Measurements from ENCODE around the gene NSMCE4A. TPM values are rescaled to one million over a fixed set of nuclear protein-coding genes. Genes with fewer than 3 reads are reported as not detected.

NSMCE4A gene
- total RNA-seq, 1 donor from 2014 or later, result 42.4 TPM

DNA sequence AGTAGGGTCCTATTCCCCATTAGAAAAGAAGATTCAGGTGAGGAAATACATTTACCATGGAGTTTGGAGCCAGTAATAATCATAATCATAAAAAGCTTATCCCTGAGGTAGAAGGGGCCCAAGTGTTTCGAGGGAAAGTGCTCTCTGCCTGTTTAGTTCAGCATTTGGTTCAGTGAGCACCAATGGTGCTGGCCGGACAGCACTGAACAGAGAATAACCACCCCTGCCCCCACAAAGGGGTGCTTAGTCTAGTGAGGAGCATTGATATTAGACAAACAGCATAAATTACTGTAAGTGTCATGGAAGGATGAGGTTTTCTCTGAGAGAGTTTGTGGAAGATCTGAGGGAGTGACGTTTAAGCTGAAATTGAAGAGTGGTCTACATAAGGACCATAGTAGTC, 25.6 kb downstream of the NSMCE4A start:
- no peaks in the 10 kb centered on the region for H3K4me1 Mint-ChIP-seq (ENCODE audit: low read depth, unreplicated experiment)
- peaks cover 2% of the 10 kb centered on the region for H3K9me3 Mint-ChIP-seq (ENCODE audit: unreplicated experiment)
- H3K36me3 Mint-ChIP-seq (ENCODE audit: unreplicated experiment), result peaks cover 5% of the 10 kb centered on the region
- no peak overlapping the region for H3K27ac Mint-ChIP-seq (ENCODE audit: unreplicated experiment)
- TF ChIP-seq CTCF (IDR thresholded peaks at IDR 0.05; ENCODE audit: partially characterized antibody, unreplicated experiment), result no peak
- H3K4me3 Mint-ChIP-seq (ENCODE audit: unreplicated experiment), result no peak overlapping the region
- H3K27me3 Mint-ChIP-seq (ENCODE audit: unreplicated experiment), result no peaks in the 10 kb centered on the region
- no peak for DNase-seq

DNA sequence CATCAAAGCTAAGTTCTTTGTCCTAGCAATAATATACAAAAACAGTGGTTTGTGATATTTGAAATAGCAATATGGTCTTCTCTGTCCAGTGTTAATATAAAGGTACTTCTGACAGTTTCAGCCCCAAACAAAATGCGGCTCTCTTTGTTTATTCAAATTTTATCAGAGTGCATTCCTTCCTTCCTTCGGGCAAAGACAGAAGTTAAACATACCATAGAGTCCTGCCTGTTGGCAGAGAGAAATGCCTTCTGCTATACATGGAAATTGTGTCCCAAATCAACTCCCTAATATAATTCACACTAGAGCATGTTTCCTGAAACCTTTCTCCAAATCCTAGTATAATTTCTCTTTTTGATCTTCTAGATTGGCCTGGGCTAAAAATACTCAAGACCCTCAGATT, 26.0 kb downstream of the NSMCE4A start:
- Mint-ChIP-seq H3K27ac (ENCODE audit: unreplicated experiment) (no peak overlapping the region), H3K36me3 (ENCODE audit: unreplicated experiment) (peaks cover 5% of the 10 kb centered on the region), H3K9me3 (ENCODE audit: unreplicated experiment) (peaks cover 2% of the 10 kb centered on the region), H3K27me3 (ENCODE audit: unreplicated experiment) (no peaks in the 10 kb centered on the region), H3K4me3 (ENCODE audit: unreplicated experiment) (no peak overlapping the region), H3K4me1 (ENCODE audit: low read depth, unreplicated experiment) (no peaks in the 10 kb centered on the region)
- no peak for TF ChIP-seq CTCF (IDR thresholded peaks at IDR 0.05; ENCODE audit: partially characterized antibody, unreplicated experiment)
- DNase-seq, result no peak

DNA sequence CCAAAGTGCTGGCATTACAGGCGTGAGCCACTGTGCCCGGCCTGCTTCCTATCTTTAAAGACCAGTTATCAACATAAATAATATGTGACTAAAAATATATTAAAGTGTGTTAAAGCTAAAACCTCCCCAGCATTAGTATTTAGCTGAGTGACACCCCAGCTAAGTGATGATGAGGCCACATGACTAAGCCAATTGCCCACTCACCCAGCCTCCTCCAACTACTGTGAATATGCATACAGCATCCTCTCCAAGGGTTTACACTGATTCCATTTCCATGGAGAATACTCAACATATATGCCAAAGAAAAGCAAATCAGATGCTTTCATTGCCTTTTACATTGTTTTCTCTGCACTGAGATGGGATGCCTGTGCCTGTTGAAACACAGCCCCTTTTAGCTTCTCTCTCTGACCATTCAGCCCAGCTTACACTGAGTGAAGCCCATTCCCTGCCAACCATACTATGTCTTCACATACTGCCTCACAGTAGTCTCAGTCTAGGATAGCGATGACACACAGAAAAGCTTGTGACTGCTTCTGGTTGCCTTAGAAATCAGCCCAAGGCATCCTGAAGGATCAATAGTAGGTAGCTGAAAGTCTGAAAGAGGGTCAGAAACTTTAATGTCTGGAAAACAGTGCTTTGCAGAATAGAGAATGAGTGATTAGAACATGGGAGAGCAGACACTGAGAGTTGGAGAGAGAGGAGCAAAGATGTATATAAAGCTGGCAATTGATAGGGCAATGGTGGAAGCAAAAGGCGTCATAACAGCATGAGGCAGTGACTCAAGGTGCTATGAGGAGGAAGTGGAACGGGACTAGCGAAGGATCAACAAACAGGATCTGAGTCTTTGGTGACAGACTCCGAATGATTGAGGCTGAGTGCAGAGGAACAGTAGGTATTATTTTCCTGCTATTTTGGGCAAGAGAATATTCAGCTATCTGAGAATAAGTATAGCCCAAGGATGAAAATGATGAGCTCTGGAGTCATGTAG, 27.4 kb downstream of the NSMCE4A start:
- Mint-ChIP-seq H3K4me1 (ENCODE audit: low read depth, unreplicated experiment) (no peaks in the 10 kb centered on the region), H3K4me3 (ENCODE audit: unreplicated experiment) (no peak overlapping the region), H3K9me3 (ENCODE audit: unreplicated experiment) (no peaks in the 10 kb centered on the region), H3K27ac (ENCODE audit: unreplicated experiment) (no peak overlapping the region), H3K27me3 (ENCODE audit: unreplicated experiment) (no peaks in the 10 kb centered on the region), H3K36me3 (ENCODE audit: unreplicated experiment) (peaks cover 5% of the 10 kb centered on the region)
- no peak for TF ChIP-seq CTCF (IDR thresholded peaks at IDR 0.05; ENCODE audit: partially characterized antibody, unreplicated experiment)
- no peak for DNase-seq

DNA sequence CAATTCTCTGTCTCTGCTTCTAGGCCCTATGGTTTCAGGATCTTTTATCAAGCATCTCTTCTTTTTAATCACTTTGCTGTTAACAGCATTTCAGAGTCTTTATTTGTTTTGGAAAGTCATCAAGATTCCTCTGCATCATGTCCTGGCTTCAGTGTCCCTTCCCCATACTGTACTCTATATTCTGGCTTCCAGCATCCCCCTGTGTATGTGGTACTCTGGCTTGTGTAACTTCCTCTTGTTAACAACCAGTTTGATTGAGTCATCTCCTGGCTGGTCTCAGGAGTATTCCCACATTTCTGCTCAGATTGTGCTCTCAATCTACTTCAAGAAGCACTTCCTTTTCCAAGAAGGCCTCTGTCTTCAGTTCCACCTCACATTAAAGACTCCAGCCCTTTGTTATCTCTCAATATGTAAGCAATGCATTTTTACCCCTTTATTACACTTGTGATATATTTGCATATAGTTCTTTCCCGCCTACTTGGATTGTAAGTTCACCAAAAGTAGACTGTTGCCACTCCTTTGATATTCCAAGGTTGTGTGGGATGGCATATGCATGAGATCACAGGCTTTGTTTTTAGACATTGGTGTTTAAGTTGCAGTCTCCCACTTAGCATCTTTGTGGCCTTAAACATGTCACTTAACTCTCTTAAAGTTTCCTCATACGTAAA, 32.1 kb downstream of the NSMCE4A start:
- no peak for TF ChIP-seq CTCF (IDR thresholded peaks at IDR 0.05; ENCODE audit: partially characterized antibody, unreplicated experiment)
- Mint-ChIP-seq H3K27me3 (ENCODE audit: unreplicated experiment) (no peaks in the 10 kb centered on the region), H3K36me3 (ENCODE audit: unreplicated experiment) (no peaks in the 10 kb centered on the region), H3K27ac (ENCODE audit: unreplicated experiment) (no peak overlapping the region), H3K4me1 (ENCODE audit: low read depth, unreplicated experiment) (no peaks in the 10 kb centered on the region), H3K4me3 (ENCODE audit: unreplicated experiment) (no peak overlapping the region), H3K9me3 (ENCODE audit: unreplicated experiment) (no peaks in the 10 kb centered on the region)
- DNase-seq, result no peak

DNA sequence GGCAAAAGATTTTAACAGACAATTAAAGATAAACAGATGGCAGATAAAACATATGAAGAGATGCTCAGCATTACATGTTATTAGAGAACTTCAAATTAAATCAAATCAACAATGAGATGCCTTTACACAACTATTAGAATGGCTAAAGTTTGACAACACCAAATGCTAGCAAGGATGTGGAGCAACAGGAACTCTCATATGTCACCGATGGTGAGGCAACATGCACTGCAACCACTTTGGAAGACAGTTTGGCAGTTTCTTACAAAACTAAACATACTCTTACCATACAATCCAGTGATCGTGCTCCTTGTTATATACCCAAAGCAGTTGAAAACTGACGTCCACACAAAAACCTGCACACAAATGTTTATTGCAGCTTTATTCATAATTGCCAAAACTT, 33.5 kb downstream of the NSMCE4A start:
- H3K27me3 Mint-ChIP-seq (ENCODE audit: unreplicated experiment), result no peaks in the 10 kb centered on the region
- H3K4me1 Mint-ChIP-seq (ENCODE audit: low read depth, unreplicated experiment), result no peaks in the 10 kb centered on the region
- TF ChIP-seq CTCF (IDR thresholded peaks at IDR 0.05; ENCODE audit: partially characterized antibody, unreplicated experiment), result no peak
- H3K27ac Mint-ChIP-seq (ENCODE audit: unreplicated experiment), result no peak overlapping the region
- no peaks in the 10 kb centered on the region for H3K9me3 Mint-ChIP-seq (ENCODE audit: unreplicated experiment)
- no peak overlapping the region for H3K4me3 Mint-ChIP-seq (ENCODE audit: unreplicated experiment)
- H3K36me3 Mint-ChIP-seq (ENCODE audit: unreplicated experiment), result no peaks in the 10 kb centered on the region
- DNase-seq, result no peak

Measured in glutamatergic neuron (in vitro differentiated cells).